ENCODE data around the gene CD37. TPM values are rescaled to one million over a fixed set of nuclear protein-coding genes. Genes with fewer than 3 reads are reported as not detected.

Gene CD37
- total RNA-seq, 2 donors from 2014 or later = not detected

GRCh38 chr19:49339301-49340068 lies 4.3 kb downstream of the CD37 start:
- H3K4me1 ChIP-seq (ENCODE audit: control insufficient read depth, insufficient read depth, low read length) = no peaks in the 10 kb centered on the region
- H3K9me3 ChIP-seq (ENCODE audit: control insufficient read depth, low read length) = no peaks in the 10 kb centered on the region
- Mint-ChIP-seq H3K27ac (peak overlapping the region; percentile 86), H3K9me3 (peaks cover 3% of the 10 kb centered on the region), H3K4me1 (peaks cover 13% of the 10 kb centered on the region), H3K4me3 (peak overlapping the region; percentile 47), H3K36me3 (ENCODE audit: low read depth) (peaks cover 58% of the 10 kb centered on the region), H3K27me3 (ENCODE audit: insufficient read depth) (peaks cover 14% of the 10 kb centered on the region)
- no peak for TF ChIP-seq CTCF (conservative IDR thresholded peaks at IDR 0.05)
- no peak overlapping the region for H3K9ac ChIP-seq (ENCODE audit: extremely low read depth, low read length, poor library complexity, severe bottlenecking)
- H3K27ac ChIP-seq (ENCODE audit: low read depth, low read length) = no peak overlapping the region
- 17 to 35% methylated on average over 7 to 47 of the region's 47 CpGs for WGBS, 2 experiments (ENCODE audit: insufficient coverage in 1 of 2, insufficient read length in 1 of 2)
- H3K4me3 ChIP-seq (ENCODE audit: low read length) = no peak overlapping the region
- DNase-seq = peak; percentile 96
- peaks cover 47% of the 10 kb centered on the region for H3K36me3 ChIP-seq (ENCODE audit: control insufficient read depth, insufficient read depth, low read length)
- H3K27me3 ChIP-seq (ENCODE audit: control insufficient read depth, insufficient read depth, low read length, poor library complexity, severe bottlenecking) = peaks cover 6% of the 10 kb centered on the region

- Mint-ChIP-seq H3K4me1 (peaks cover 13% of the 10 kb centered on the region), H3K9me3 (peaks cover 3% of the 10 kb centered on the region), H3K36me3 (ENCODE audit: low read depth) (peaks cover 66% of the 10 kb centered on the region), H3K4me3 (no peak overlapping the region), H3K27ac (peak overlapping the region; percentile 69), H3K27me3 (ENCODE audit: insufficient read depth) (peaks cover 14% of the 10 kb centered on the region)
- no peak for TF ChIP-seq CTCF (conservative IDR thresholded peaks at IDR 0.05)
- peaks cover 6% of the 10 kb centered on the region for H3K27me3 ChIP-seq (ENCODE audit: control insufficient read depth, insufficient read depth, low read length, poor library complexity, severe bottlenecking)
- DNase-seq = peak; percentile 89
- H3K27ac ChIP-seq (ENCODE audit: low read depth, low read length) = no peak overlapping the region
- H3K9ac ChIP-seq (ENCODE audit: extremely low read depth, low read length, poor library complexity, severe bottlenecking) = no peak overlapping the region
- H3K4me3 ChIP-seq (ENCODE audit: low read length) = no peak overlapping the region
- peaks cover 52% of the 10 kb centered on the region for H3K36me3 ChIP-seq (ENCODE audit: control insufficient read depth, insufficient read depth, low read length)
- H3K4me1 ChIP-seq (ENCODE audit: control insufficient read depth, insufficient read depth, low read length) = no peaks in the 10 kb centered on the region
- no peaks in the 10 kb centered on the region for H3K9me3 ChIP-seq (ENCODE audit: control insufficient read depth, low read length)
- 58 to 79% methylated on average over 9 to 36 of the region's 36 CpGs for WGBS, 2 experiments (ENCODE audit: insufficient coverage in 1 of 2, insufficient read length in 1 of 2)
Measured at GRCh38 chr19:49340069-49340864, 5.1 kb downstream of the CD37 start.

- Mint-ChIP-seq H3K36me3 (ENCODE audit: low read depth) (peaks cover 67% of the 10 kb centered on the region), H3K27me3 (ENCODE audit: insufficient read depth) (peaks cover 14% of the 10 kb centered on the region), H3K4me1 (peaks cover 13% of the 10 kb centered on the region), H3K9me3 (peaks cover 3% of the 10 kb centered on the region), H3K27ac (no peak overlapping the region), H3K4me3 (no peak overlapping the region)
- H3K27ac ChIP-seq (ENCODE audit: low read depth, low read length) = no peak overlapping the region
- no peak overlapping the region for H3K4me3 ChIP-seq (ENCODE audit: low read length)
- no peaks in the 10 kb centered on the region for H3K4me1 ChIP-seq (ENCODE audit: control insufficient read depth, insufficient read depth, low read length)
- 94 to 98% methylated on average over 4 to 11 of the region's 11 CpGs for WGBS, 2 experiments (ENCODE audit: insufficient coverage in 1 of 2, insufficient read length in 1 of 2)
- no peak overlapping the region for H3K9ac ChIP-seq (ENCODE audit: extremely low read depth, low read length, poor library complexity, severe bottlenecking)
- TF ChIP-seq CTCF (conservative IDR thresholded peaks at IDR 0.05) = no peak
- peaks cover 6% of the 10 kb centered on the region for H3K27me3 ChIP-seq (ENCODE audit: control insufficient read depth, insufficient read depth, low read length, poor library complexity, severe bottlenecking)
- no peaks in the 10 kb centered on the region for H3K9me3 ChIP-seq (ENCODE audit: control insufficient read depth, low read length)
- DNase-seq = peak; percentile 48
- H3K36me3 ChIP-seq (ENCODE audit: control insufficient read depth, insufficient read depth, low read length) = peaks cover 57% of the 10 kb centered on the region
Measured at GRCh38 chr19:49340865-49341718, 5.9 kb downstream of the CD37 start.
